BE2C (cell line): ENCODE data around the gene DUSP16.

Experiments used
- DNase-seq: peaks from one replicate; pipeline ENCODE4 v3.0.0-alpha.2; 2020
- H3K27me3 ChIP-seq: fragments of 250-450 bp; sonication (Bioruptor Pico); 2 replicates; pipeline ENCODE4 v1.5.1; 2020; ENCODE audit warnings: mild to moderate bottlenecking
- H3K36me3 ChIP-seq: fragments of 250-450 bp; sonication (Bioruptor Pico); 2 replicates; pipeline ENCODE4 v1.5.1; 2020; ENCODE audit warnings: mild to moderate bottlenecking
- H3K4me1 ChIP-seq: fragments of 250-450 bp; sonication (Bioruptor Pico); 2 replicates; pipeline ENCODE4 v1.5.1; 2020
- H3K4me3 ChIP-seq: 2 replicates; pipeline ENCODE4 v1.5.1; 2011; ENCODE audit warnings: low read depth, low read length
- H3K9me3 ChIP-seq: fragments of 250-450 bp; sonication (Bioruptor Pico); 2 replicates; pipeline ENCODE4 v1.5.1; 2020
- CTCF ChIP-seq: IDR thresholded peaks from 2 replicates; pipeline ENCODE4 v1.5.1; 2012; ENCODE audit warnings: mild to moderate bottlenecking, low read depth, low read length

DUSP16 gene

GRCh38 chr12:12470751-12471306 is 91.8 kb downstream of the DUSP16 start:
- Histone ChIP-seq H3K36me3 (peaks cover 8% of the 10 kb centered on the region), H3K4me3 (no peak overlapping the region), H3K4me1 (no peaks in the 10 kb centered on the region), H3K27me3 (no peaks in the 10 kb centered on the region), H3K9me3 (no peaks in the 10 kb centered on the region)
- TF ChIP-seq CTCF = no peak
- no peak for DNase-seq

GRCh38 chr12:12469386-12469785 is 93.3 kb downstream of the DUSP16 start:
- peaks cover 6% of the 10 kb centered on the region for H3K36me3 ChIP-seq
- H3K4me3 ChIP-seq = no peak overlapping the region
- no peak for DNase-seq
- H3K27me3 ChIP-seq = no peaks in the 10 kb centered on the region
- no peaks in the 10 kb centered on the region for H3K4me1 ChIP-seq
- no peak for TF ChIP-seq CTCF
- H3K9me3 ChIP-seq = no peaks in the 10 kb centered on the region

GRCh38 chr12:12468575-12468974 is 94.1 kb downstream of the DUSP16 start:
- TF ChIP-seq CTCF = no peak
- Histone ChIP-seq H3K4me1 (no peaks in the 10 kb centered on the region), H3K36me3 (peaks cover 4% of the 10 kb centered on the region; the same call in 1 of the 2 replicates), H3K27me3 (no peaks in the 10 kb centered on the region), H3K4me3 (no peak overlapping the region), H3K9me3 (no peaks in the 10 kb centered on the region)
- DNase-seq = no peak

GRCh38 chr12:12467688-12468261 is 94.9 kb downstream of the DUSP16 start:
- Histone ChIP-seq H3K4me1 (no peaks in the 10 kb centered on the region), H3K36me3 (no peaks in the 10 kb centered on the region), H3K4me3 (no peak overlapping the region), H3K27me3 (no peaks in the 10 kb centered on the region), H3K9me3 (no peaks in the 10 kb centered on the region)
- TF ChIP-seq CTCF = no peak
- DNase-seq = no peak

GRCh38 chr12:12467264-12467663 is 95.4 kb downstream of the DUSP16 start:
- H3K4me3 ChIP-seq = no peak overlapping the region
- TF ChIP-seq CTCF = no peak
- DNase-seq = no peak

GRCh38 chr12:12466157-12466556 is 96.5 kb downstream of the DUSP16 start:
- no peak for TF ChIP-seq CTCF
- H3K9me3 ChIP-seq = no peaks in the 10 kb centered on the region

More at GRCh38 chr12:12467264-12467663, 95.4 kb downstream of the DUSP16 start:
- Histone ChIP-seq H3K36me3 (no peaks in the 10 kb centered on the region), H3K4me1 (no peaks in the 10 kb centered on the region), H3K27me3 (no peaks in the 10 kb centered on the region), H3K9me3 (no peaks in the 10 kb centered on the region)

More at GRCh38 chr12:12466157-12466556, 96.5 kb downstream of the DUSP16 start:
- Histone ChIP-seq H3K4me3 (no peak overlapping the region), H3K4me1 (no peaks in the 10 kb centered on the region), H3K27me3 (no peaks in the 10 kb centered on the region), H3K36me3 (no peaks in the 10 kb centered on the region)
- DNase-seq = no peak
